HepG2 (cell line): ENCODE results near the gene SFRP4. TPM values are rescaled to one million over a fixed set of nuclear protein-coding genes. Genes with fewer than 3 reads are reported as not detected.

Source experiments
- ARID4A ChIP-seq: sonication (generic); formaldehyde crosslinking; IDR thresholded peaks from 2 replicates; pipeline ENCODE4 v1.5.0; 2020; ENCODE audit warnings: mild to moderate bottlenecking, missing genetic modification reagents, borderline replicate concordance
- KLF16 ChIP-seq, 2 experiments: sonication (generic) in 1 of 2; formaldehyde crosslinking in 1 of 2; IDR thresholded peaks; 2 replicates each; pipeline versions ENCODE4 v1.6.1 to v1.8.0; 2016 to 2023; ENCODE audit warnings: missing genetic modification reagents in 2 of 2, missing compliant biosample characterization in 1 of 2
- NAIF1 ChIP-seq: sonication (generic); formaldehyde crosslinking; IDR thresholded peaks from 2 replicates; pipeline ENCODE4 v1.5.0; 2020; ENCODE audit warnings: mild to moderate bottlenecking, missing genetic modification reagents, borderline replicate concordance
- NR2F1 ChIP-seq, 2 experiments: fragments of 450-650 bp in 1 of 2; formaldehyde crosslinking in 1 of 2; IDR thresholded peaks; 2 replicates each; pipeline versions ENCODE4 v1.5.0 to v1.6.1; 2016 to 2020; ENCODE audit warnings: mild to moderate bottlenecking in 1 of 2, missing compliant biosample characterization in 1 of 2, missing genetic modification reagents in 1 of 2, moderate library complexity in 1 of 2
- PHF20 ChIP-seq: sonication (generic); formaldehyde crosslinking; IDR thresholded peaks from 2 replicates; pipeline ENCODE4 v1.5.0; 2020; ENCODE audit warnings: mild to moderate bottlenecking, missing genetic modification reagents
- SCMH1 ChIP-seq: sonication (generic); formaldehyde crosslinking; IDR thresholded peaks from 2 replicates; pipeline ENCODE4 v1.9.0; 2021; ENCODE audit warnings: missing genetic modification reagents, mild to moderate bottlenecking, borderline replicate concordance
- SIN3B ChIP-seq: fragments of 150-350 bp; IDR thresholded peaks from 2 replicates; pipeline ENCODE4 v1.6.1; 2014; ENCODE audit warnings: low read length
- SIX1 ChIP-seq: sonication (generic); formaldehyde crosslinking; IDR thresholded peaks from 2 replicates; pipeline ENCODE4 v1.4.0; 2020; ENCODE audit warnings: missing genetic modification reagents, borderline replicate concordance
- TARDBP ChIP-seq: sonication (generic); formaldehyde crosslinking; IDR thresholded peaks from 2 replicates; pipeline ENCODE4 v1.8.0; 2022; ENCODE audit warnings: mild to moderate bottlenecking, missing genetic modification reagents
- TEAD2 ChIP-seq: sonication (generic); formaldehyde crosslinking; IDR thresholded peaks from 2 replicates; pipeline ENCODE4 v1.9.0; 2021; ENCODE audit warnings: missing genetic modification reagents
- THAP7 ChIP-seq: sonication (generic); formaldehyde crosslinking; IDR thresholded peaks from 2 replicates; pipeline ENCODE4 v1.8.1; 2023; ENCODE audit warnings: mild to moderate bottlenecking, missing genetic modification reagents
- THYN1 ChIP-seq: sonication (generic); formaldehyde crosslinking; IDR thresholded peaks from 2 replicates; pipeline ENCODE4 v1.8.1; 2023; ENCODE audit warnings: low read depth, mild to moderate bottlenecking, moderate library complexity, missing genetic modification reagents, borderline replicate concordance
- ZC3H13 ChIP-seq: sonication (generic); formaldehyde crosslinking; IDR thresholded peaks from 2 replicates; pipeline ENCODE4 v1.8.1; 2023; ENCODE audit warnings: mild to moderate bottlenecking, missing genetic modification reagents, moderate library complexity
- ZHX1 ChIP-seq: sonication (generic); formaldehyde crosslinking; IDR thresholded peaks from 2 replicates; pipeline ENCODE4 v1.8.1; 2022; ENCODE audit warnings: low read depth, mild to moderate bottlenecking, missing genetic modification reagents
- ZKSCAN5 ChIP-seq: sonication (generic); formaldehyde crosslinking; IDR thresholded peaks from 2 replicates; pipeline ENCODE4 v1.5.1; 2020; ENCODE audit warnings: mild to moderate bottlenecking, missing genetic modification reagents
- ZKSCAN8 ChIP-seq: IDR thresholded peaks from 2 replicates; pipeline ENCODE4 v1.6.1; 2016; ENCODE audit warnings: borderline replicate concordance, missing genetic modification reagents, missing compliant biosample characterization
- ZNF441 ChIP-seq: sonication (generic); formaldehyde crosslinking; IDR thresholded peaks from 2 replicates; pipeline ENCODE4 v1.7.0; 2021; ENCODE audit warnings: missing genetic modification reagents, borderline replicate concordance
- ZNF546 ChIP-seq: sonication (generic); formaldehyde crosslinking; conservative IDR thresholded peaks from 2 replicates; pipeline ENCODE4 v1.8.1; 2023; ENCODE audit warnings: mild to moderate bottlenecking, missing genetic modification reagents
- ZNF563 ChIP-seq: sonication (generic); formaldehyde crosslinking; IDR thresholded peaks from 2 replicates; pipeline ENCODE4 v1.8.0; 2022; ENCODE audit warnings: mild to moderate bottlenecking, moderate library complexity, missing genetic modification reagents
- ZNF580 ChIP-seq: IDR thresholded peaks from 2 replicates; pipeline ENCODE4 v1.6.1; 2016; ENCODE audit warnings: low read depth, borderline replicate concordance
- polyA plus RNA-seq, 8 experiments: library from polyadenylated mRNA; depleted of rRNA in 3 of 8; stranded (reverse) in 7 of 8; unstranded in 1 of 8; fragments of >200 nt; fragmentation: Illumina TruSeq in 4 of 8; extraction: Trizol in 4 of 8; gene quantifications; 2 replicates each; pipeline versions ENCODE4 v1.2.1 to v1.2.3, GENCODE V29; 2011 to 2016; ENCODE audit warnings: low read depth in 4 of 8, missing spikeins in 1 of 8, mixed read lengths in 1 of 8; ENCODE audit not compliant: insufficient read depth in 1 of 8
- total RNA-seq, 5 experiments: library from RNA; depleted of rRNA; stranded (reverse); fragments of >200 nt; fragmentation: Illumina TruSeq; extraction: Trizol; gene quantifications; 2 replicates each; pipeline ENCODE4 v1.2.3, GENCODE V29; 2016; ENCODE audit warnings: low read depth in 1 of 5

SFRP4 gene
- total and polyA plus RNA-seq, 2 of the 13 experiments (the other 11 are each of a cell fraction or from before 2014, with no cell fraction given): 0.96 to 1.8 TPM

- TF ChIP-seq SIX1 (CRISPR knock-in tag) (peak; percentile 69; the same call in 1 of the 2 replicates), NAIF1 (CRISPR knock-in tag) (no peak), KLF16 (CRISPR knock-in tag; IDR thresholded peaks at IDR 0.05) (peak in 1 of 2 experiments; percentile 76; a peak in 1 of 4 replicates), ZC3H13 (CRISPR knock-in tag) (0 out of 2 replicates have a peak, but pooled peaks have one; percentile 55), SIN3B (0 out of 2 replicates have a peak, but pooled peaks have one; percentile 52), ARID4A (peak; percentile 80; the same call in 1 of the 2 replicates), TARDBP (peak; percentile 98), SCMH1 (CRISPR knock-in tag) (no peak), ZKSCAN8 (CRISPR knock-in tag) (peak; percentile 91; the same call in 1 of the 2 replicates), PHF20 (CRISPR knock-in tag) (peak; percentile 42; the same call in 1 of the 2 replicates), ZNF546 (CRISPR knock-in tag) (0 out of 2 replicates have a peak, but pooled peaks have one; percentile 55), ZNF563 (peak; percentile 63; the same call in 1 of the 2 replicates), ZNF580 (CRISPR knock-in tag) (peak; percentile 96; the same call in 1 of the 2 replicates), NR2F1 (CRISPR knock-in tag; IDR thresholded peaks at IDR 0.05) (peak; percentile 56 to 83), TEAD2 (no peak), ZHX1 (peak; percentile 61), THYN1 (CRISPR knock-in tag) (0 out of 2 replicates have a peak, but pooled peaks have one; percentile 52), ZKSCAN5 (CRISPR knock-in tag) (peak; percentile 73; the same call in 1 of the 2 replicates), THAP7 (CRISPR knock-in tag) (no peak; the same call in 1 of the 2 replicates), ZNF441 (CRISPR knock-in tag) (no peak; the same call in 1 of the 2 replicates)
These were observed 26.5 kb upstream of the SFRP4 start (continued) for GRCh38 chr7:37942934-37943610.
